Activated T-cell treated with anti-CD3 and anti-CD28 coated beads, Interleukin-2, amount 50 U/mL, for 72 hours (primary cell): Measurements from ENCODE around the gene HHIPL2. TPM values are rescaled to one million over a fixed set of nuclear protein-coding genes. Genes with fewer than 3 reads are reported as not detected.

Experiments used
- total RNA-seq, 2 donors: library from RNA; stranded (reverse); gene quantifications; one replicate each; pipeline ENCODE4 v1.2.3, GENCODE V29; 2022

The HHIPL2 gene
- total RNA-seq, 2 donors from 2014 or later: 0.56 TPM; not detected in 1

Other genes with a start within 250 kb of the HHIPL2 start
- 10 to 100 TPM; 12.0 to 15.1 TPM for gene TAF1A, start 41.8 kb upstream of the HHIPL2 start, total RNA-seq
- 10 to 100 TPM; 52.2 to 61.5 TPM for gene MIA3, start 70.0 kb upstream of the HHIPL2 start, total RNA-seq
- 10 to 100 TPM; 49.5 to 57.1 TPM for gene AIDA, start 164.4 kb upstream of the HHIPL2 start, total RNA-seq
- gene BROX, start 164.5 kb upstream of the HHIPL2 start, total RNA-seq: 10 to 100 TPM; 42.8 to 45.4 TPM
- not detected for gene FAM177B, start 189.1 kb upstream of the HHIPL2 start, total RNA-seq